GM18873 (cell line): ENCODE results near the gene CARNS1.

ENCODE experiments used
- ATAC-seq: cut with Tn5 transposase; IDR thresholded peaks from one replicate; pipeline ENCODE4 v1.9.1; 2021; ENCODE audit warnings: mild to moderate bottlenecking, moderate library complexity, moderate number of reproducible peaks; ENCODE audit not compliant: unreplicated experiment, low FRiP score

The CARNS1 gene

DNA sequence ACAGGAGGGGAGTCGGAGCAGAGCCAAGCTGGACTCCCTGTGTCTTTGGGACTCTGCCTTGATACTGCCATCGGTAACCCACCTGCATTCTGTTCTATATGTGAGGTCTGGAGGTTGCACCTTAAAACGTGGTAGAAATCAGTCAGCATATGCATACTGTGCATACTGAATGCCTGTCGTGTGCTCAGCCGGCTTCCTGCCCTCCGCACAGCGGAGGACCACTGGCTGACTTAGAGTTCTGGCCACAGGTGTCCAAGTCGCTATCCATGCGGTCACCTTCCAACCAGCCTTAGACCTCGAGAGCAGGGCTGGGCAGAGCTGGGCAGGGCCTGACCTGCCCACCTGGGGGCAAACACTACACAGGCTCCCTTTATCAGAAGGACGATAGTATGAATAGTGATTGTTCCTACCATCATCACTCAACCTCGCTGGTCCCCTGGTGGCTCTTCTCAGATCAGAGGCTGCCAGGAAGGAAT is 7.8 kb upstream of the CARNS1 start:
- no peak for ATAC-seq

DNA sequence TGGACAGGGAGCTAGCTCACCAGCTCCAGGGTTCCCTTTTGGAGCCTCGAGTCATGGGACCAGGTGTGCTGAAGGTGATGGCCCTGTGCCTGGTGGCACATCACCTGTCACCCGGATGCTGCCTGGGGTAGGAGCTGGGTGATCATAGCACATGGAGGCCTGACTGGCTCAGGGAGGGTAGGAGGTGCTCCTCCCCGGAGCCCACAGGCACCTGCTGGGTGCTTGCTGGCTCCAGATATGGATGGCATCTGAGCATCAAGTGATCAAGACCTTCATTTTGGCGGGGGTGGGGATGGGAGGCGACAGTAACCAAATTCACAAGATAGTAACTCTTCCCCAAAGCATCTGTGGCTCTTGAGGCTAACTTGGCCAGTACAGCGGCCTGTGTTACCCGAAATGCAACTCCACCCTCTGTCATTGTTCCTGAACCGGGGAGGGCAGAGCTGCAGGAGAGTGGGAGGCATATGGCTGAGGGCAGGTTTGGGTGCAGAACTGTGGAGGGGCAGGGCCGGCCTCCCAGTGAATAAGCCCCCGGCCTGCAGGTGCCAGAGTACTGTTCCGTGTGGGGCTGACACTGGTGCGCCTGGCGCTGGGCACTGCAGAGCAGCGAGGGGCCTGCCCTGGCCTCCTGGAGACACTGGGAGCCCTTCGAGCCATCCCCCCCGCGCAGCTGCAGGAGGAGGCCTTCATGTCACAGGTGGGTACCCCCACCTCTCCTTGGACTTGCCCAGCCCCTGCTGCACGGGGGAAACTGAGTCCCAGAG is 6.9 kb upstream of the CARNS1 start:
- peak; percentile 12 for ATAC-seq

DNA sequence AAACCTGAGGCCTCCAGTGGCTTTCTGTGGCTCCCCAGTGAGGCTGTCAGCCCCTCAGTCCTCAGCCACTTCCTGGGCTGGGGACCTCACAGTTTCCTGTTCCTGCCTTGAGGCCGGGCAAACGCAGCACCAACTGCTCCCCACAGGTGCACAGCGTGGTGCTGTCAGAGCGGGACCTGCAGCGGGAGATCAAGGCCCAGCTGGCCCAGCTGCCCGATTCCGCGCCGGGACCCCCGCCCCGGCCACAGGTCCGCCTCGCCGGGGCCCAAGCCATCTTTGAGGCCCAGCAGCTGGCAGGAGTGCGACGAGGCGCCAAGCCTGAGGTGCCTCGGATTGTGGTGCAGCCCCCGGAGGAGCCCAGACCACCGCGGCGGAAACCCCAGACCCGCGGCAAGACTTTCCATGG is 6.2 kb upstream of the CARNS1 start:
- ATAC-seq: peak; percentile 42

DNA sequence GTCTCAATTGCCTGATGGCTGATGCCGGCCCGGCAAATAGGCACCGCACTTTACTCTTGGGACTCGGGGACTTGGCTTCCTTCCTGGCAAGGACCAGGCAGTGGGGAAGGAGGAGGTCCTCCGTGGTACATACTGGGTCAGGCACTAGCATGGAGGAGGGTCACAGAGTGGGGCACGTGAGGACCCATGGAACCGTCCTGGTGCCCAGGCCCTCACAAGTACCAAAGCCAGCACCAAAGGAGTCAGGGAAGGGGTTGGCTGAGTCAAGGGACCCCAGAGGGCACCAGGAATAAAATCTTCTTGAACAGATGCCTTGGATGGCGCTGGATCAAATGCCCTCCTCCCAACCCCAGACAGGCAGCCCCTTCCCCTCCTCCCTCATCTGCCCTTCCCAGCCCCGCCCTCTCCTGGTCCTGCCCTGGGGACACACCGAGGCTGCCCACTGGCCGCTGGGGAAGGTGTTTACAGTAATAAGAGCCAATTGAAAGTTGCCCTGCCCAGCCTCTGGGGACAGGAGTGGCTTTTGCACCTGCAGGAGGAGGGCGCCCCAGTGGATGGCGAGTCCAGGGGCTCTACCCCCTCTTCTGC is 5.6 kb upstream of the CARNS1 start:
- ATAC-seq: no peak

DNA sequence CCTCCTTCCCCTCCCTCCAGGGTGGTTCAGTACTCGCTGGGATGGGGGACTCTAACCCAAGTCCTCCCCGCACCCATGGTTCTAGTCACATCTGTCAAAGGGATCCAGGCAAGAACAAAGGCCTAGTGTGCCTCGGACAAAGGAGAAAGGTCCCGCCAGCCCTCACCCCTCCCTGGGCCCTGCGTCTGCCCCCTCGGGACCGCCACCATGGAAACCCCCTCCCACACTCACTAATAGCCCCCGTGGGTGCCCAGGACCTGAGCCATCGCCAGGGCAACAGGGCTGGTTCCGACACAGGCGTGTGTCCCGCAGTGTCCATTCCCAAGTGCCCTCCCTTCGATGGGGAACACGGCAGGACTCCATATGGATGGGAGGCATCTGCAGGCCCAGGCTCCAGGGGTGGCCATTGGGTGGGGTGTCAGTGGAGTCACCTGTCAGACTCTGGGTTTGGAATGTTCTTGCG is 5.1 kb upstream of the CARNS1 start:
- no peak for ATAC-seq

DNA sequence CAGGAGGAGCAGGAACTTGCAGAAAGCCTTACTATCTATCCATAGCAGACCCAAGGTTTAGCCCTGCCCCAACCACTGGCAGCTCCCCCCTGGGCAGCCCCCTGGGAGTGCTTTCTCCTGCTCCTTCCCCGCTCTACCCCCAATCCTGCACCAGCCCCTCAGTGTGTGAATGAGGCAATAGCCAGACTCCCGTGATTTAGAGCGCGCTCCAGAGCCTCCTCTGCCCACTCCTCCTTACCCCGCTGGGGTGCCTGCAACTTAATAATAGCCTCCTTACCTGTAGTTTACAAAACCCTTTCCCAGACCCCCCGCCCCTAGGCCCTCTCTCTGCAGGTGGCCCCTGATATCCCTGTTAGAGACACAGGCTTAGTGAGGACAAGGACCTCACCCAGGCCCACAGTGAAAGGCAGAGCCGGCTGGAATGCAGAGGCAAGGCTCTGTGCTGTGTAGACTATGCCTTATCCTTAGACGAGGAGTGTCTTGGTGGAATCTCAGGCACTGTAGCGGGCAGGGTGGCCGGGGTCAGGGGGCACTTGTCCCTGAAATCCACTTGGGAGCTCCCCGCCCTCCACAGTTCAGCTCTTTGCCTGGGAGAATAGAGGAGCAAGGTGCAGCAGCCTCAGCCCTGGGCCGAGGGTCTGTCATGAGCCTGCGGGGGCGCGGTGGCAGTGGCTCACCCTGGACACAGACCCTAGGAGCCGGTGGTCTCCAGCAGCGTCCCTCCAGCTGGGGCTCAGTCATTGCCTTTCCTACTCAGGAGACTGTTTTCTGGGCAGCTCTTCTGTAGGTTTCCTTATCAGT is 4.3 kb upstream of the CARNS1 start:
- no peak for ATAC-seq

DNA sequence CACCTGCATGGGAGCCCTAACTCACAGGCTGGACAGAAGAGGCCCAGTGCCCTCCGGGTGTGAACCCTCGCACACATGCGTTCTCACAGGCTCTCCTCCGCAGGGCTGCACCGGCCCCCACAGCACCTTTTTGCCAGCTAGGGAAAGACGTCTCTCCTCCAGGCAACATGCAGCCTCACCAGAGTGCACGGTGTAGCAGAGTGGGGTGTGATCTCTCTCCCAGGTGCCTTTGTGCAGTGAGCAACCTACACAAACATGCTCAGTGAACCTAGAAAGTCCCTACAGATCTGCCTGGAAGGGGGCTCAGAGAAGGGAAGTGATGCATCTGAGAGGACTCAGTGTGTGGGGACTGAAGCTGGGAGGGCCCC is 3.7 kb upstream of the CARNS1 start:
- ATAC-seq: no peak

DNA sequence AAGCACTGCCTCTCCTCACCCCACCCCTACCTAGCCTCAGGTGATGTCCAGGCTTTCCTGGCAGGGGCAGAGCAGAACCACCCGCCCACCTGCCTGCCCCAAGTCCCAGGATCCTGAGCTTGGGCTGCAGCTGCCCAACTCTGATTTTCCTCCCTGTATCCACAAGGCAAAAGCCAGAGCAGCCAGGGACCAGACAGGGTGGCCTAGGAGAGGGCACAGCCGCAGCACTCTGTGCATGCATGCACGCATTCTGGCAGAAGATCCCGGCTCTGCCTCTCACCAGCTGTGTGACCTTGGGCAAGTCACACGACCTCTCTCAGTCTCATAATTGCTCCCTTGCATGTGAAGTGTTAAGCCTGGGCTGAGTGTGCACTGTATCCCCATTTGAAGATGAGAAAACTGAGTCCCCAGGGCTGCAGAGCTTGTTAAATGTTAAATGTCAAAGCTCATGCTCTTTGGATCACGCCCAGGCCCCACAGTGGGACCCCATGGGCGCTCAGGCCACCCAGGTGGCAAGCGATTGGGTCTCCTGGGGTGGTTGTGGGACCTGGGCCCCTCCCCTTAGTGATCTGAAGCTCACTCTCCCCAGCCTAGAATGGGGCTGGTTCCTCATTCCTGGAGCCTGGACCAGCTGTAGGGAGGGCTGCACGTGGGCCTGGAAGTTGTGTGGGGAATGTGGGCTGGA is 2.8 kb upstream of the CARNS1 start:
- ATAC-seq: no peak

DNA sequence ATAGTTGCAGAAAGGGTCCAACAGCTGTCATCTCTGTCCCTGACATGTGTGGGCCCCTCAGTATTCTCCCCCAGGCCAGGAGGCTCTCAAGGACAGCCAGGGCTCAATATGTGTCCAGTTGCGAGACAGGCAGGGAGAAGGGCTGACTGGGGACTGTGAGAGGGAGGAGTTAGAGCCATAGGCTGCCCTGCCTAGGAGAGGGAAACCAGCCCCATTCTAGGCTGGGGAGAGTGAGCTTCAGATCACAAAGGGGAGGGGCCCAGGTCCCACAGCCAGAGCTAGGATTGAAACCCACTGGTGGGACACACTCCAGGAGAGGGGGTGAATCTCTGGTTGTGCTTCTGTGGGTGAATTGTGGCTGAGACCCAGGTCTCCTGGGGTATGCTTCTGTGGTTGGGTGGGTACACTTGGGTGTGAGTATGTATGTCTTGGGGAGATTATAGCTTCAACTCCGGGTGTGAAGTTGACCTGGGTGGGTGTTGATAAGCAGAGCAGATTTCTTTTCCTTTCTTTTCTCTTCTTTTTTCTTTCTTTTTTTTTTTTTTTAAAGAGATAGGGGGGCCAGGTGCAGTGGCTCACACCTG is 2.1 kb upstream of the CARNS1 start:
- no peak for ATAC-seq

DNA sequence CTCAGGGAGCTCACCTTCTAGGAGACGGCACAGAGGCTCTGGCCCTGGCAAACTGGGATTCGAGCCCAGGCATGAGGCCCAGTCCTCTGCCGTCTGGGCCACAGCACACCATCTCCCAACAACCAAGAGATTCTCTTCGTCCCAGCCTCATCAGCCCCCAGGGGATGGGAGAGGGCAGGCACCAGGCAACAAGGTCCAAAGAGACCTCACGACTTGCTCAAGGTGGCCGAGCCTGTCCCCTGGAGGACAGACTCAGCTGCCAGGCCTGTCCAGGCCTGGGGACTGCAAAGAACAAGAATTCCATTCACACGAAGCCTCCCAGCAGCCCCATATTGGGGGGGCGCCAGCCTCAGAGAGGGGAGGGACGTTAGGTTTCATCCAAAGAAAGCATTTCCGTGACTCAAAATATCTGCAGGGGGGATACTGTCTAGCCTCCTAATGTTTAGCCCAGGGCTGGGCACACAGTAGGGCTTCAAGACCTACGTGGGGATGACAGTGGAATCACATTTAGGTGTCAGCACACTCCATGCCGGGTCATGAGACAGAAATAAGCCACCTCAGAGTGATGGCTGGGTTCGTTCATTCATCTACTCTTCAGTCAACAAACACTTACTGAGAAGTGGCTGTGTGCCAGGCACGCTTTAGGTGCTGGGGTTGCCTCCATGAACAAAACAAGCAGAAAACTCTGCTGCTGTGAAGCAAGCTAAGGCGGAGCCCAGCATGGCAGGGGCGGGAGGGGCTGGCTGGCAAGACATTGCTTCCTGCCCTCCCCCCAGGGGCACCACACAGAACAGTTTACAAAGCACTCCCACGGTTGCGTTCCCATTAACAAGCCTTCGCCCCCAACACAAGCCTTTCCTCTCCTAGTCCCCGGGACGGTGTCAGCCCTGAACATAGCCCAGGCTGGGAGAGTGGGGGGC is 1.2 kb downstream of the CARNS1 start:
- ATAC-seq: no peak

DNA sequence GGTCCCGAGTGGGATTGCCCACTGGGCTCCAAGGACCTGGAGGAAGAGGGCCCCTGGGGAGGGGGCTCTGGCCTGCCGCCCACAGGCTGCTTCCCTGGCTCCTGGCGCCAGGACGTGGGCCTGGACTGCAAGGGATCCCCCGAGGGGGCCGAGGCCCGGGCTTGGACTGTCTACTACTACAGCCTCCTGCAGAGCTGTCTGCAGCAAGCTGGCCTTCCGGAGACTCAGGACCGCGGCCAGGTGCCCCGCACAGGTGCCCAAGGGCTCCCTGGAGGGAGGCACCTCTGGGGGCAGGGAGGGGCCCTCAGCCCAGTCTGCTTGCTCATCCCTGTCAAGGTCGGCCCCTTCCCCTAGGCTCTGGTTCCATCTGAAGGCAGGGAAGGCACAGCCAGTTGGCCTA is 1.9 kb downstream of the CARNS1 start:
- ATAC-seq: no peak

DNA sequence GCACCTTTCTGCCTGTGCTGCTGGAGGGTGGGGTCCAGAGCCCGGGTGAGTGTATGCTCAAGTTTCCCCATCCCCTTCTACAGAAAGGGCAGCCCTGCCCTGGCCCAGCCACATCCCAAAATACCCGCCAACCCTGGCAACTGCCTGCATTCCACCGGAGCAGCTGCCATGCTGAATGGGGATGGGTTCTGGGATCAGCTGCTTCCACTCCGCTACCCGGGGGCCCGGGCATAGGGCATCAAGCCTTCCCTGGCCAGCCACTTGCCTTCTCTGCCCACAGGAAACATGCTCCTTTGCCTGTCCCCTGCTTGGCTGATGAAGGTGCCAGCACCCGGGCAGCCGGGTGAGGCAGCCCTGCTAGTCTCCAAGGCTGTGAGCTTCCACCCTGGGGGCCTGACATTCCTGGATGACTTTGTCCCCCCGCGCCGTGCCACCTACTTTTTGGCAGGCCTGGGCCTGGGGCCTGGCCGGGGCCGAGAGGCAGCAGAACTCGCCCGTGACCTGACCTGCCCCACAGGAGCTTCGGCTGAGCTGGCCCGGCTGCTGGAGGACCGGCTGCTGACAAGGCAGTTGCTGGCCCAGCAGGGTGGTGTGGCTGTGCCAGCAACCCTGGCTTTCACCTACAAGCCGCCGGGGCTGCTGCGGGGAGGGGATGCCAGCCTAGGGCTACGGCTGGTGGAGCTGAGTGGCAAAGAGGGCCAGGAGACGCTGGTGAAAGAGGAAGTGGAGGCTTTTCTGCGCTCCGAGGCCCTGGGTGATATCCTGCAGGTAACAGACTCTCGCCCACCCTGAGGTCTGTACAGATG is 3.2 kb downstream of the CARNS1 start:
- ATAC-seq: no peak

DNA sequence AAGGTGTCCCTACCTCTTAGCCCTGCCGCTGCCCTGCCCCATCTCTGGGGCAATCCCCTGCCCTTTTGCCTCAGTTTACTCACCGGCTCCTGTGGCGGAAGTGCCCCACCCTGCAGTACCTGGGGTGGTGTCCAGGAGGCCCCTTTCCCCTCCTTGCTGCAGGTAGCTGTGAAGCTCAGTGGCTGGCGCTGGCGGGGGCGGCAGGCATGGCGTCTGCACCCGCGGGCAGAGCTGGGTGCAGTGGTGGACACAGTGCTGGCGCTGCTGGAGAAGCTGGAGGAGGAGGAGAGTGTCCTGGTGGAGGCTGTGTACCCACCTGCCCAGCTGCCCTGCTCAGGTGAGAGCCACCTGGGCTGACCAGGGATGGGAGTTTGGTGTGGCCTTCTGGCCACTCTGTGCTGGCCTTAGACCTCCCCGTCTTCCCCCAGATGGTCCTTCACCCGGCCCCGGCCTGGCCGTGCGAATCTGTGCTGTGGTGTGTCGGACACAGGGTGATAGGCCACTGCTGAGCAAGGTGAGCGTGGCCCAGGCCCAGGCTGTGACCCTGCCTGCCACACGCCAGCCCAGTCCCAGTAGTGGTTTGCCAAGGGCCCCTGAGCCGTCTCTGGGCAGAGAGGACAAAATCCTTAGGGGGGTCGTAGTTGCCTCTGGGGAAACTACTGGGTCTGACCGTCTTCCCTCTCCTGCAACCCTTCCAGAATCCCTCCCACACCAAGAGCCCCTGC is 4.0 kb downstream of the CARNS1 start:
- ATAC-seq: no peak

DNA sequence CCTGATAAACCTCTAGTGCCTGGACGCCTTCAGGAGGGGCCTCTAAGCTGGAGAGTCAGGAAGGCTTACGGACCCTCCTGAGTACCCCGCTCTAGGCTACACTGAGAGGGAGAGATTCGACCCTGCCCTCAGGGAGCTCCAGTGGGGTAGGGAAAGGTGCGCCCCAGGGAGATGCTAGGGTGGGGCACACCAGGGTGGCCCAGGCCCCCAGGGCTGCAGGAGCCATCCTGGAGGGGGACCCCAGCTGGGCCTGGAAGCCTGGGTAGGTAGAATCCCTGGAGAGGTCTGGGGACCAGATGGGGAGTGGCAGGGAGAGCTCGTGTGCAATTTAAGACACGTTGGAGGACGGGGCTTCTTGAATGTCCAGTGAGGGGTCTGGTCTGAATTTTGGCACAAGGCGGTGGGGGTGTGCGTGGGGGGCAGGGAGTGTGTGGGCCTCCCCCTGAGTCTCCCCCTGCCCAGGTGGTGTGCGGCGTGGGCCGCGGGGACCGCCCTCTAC is 4.7 kb downstream of the CARNS1 start:
- ATAC-seq: no peak

DNA sequence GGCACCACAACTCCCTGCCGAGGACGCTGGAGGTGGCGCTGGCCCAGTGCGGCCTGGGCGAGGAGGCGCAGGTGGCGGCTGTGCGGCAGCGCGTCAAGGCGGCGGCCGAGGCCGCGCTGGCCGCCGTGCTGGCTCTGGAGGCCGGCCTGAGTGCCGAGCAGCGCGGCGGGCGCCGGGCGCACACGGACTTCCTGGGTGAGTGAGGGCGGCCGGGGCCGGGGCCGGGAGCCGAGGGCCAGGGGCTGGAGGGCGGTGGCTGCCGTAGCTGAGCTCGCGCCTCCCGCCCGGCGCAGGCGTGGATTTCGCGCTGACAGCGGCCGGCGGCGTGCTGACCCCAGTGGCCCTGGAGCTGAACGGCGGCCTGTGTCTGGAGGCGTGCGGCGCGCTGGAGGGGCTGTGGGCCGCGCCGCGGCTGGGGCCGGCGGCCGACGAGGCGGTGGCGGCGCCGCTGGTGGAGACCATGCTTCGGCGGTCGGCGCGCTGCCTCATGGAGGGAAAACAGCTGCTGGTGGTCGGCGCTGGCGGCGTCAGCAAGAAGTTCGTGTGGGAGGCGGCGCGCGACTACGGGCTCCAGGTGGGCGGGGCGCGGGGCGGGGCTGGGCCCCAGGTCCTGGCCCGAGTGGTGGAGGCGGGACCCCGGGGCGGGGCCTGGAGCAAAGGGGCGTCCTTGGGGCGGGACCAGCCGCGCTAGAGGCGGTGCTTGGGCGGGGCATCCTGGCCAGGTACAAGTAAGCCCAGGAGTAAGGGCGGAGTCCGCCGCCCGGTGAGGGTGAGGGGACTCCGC is 5.4 kb downstream of the CARNS1 start:
- ATAC-seq: peak; percentile 62

DNA sequence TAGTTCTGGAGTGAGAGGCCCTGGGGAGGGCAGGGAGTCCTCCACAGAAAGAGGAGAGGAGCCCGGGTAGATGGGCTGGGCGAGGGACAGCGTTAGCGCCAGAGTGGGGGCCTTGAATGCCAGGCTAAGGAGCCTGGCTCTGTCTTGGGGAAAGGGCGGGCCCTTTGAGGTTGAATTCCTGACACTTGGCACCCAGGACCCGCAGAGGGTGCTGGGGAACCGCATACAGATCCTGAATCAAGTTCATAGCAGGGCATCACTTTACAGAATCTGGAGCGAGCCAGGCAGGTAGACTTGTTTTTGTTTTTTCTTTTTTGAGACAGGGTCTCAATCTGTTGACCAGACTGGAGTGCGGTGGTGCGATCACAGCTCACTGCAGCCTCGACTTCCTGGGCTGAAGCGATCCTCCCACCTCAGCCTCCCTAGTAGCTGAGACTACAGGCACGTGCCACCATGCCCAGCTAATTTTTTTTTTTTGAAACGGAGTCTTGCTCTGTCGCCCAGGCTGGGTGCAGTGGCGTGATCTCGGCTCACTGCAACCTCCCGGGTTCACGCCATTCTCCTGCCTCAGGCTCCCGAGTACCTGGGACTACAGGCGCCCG is 6.1 kb downstream of the CARNS1 start:
- no peak for ATAC-seq

DNA sequence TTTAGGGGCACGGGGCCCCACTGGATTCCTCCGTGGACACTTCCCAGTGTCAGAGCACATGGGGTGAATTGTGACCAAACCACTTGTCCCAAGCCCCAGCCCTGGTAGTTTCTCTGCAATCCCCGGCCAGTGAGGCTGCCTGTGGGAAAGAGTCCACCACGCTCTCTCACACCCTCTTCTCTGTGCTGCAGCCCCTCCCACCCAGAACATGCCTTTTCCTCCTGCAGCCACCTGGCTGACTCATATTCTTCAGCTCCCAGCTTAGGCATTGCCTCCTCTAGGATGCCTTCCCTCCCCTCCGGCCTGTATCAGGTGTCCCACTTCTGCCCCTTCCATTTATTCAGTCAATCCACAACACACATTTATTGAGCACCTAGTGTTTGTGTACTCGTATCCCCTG is 7.4 kb downstream of the CARNS1 start:
- no peak for ATAC-seq
